A673 (cell line): ENCODE measurements around the gene RPS6KA3.

Source experiments
- CTCF ChIP-seq: fragments of 300-800, 200-600 bp; sonication (generic); conservative IDR thresholded peaks from 2 replicates; pipeline ENCODE4 v1.5.1; 2017; ENCODE audit warnings: low read depth, mild to moderate bottlenecking, antibody characterized with exemption, low read length, moderate library complexity, mixed read lengths
- EZH2 ChIP-seq: fragments of 200-600 bp; sonication (generic); IDR thresholded peaks from 2 replicates; pipeline ENCODE4 v1.6.1; 2017; ENCODE audit warnings: borderline replicate concordance, low read depth, mild to moderate bottlenecking, mixed read lengths, antibody characterized with exemption, low read length; ENCODE audit not compliant: poor library complexity, severe bottlenecking

- no peak for TF ChIP-seq CTCF
- TF ChIP-seq EZH2 = no peak
Measured at GRCh38 chrX:20173856-20174255, 92.9 kb downstream of the RPS6KA3 start.
